A673 (cell line): ENCODE measurements around the gene SOX13.

Experiments
- CTCF ChIP-seq: fragments of 300-800, 200-600 bp; sonication (generic); conservative IDR thresholded peaks from 2 replicates; pipeline ENCODE4 v1.5.1; 2017; ENCODE audit warnings: low read depth, mild to moderate bottlenecking, antibody characterized with exemption, low read length, moderate library complexity, mixed read lengths
- EZH2 ChIP-seq: fragments of 200-600 bp; sonication (generic); IDR thresholded peaks from 2 replicates; pipeline ENCODE4 v1.6.1; 2017; ENCODE audit warnings: borderline replicate concordance, low read depth, mild to moderate bottlenecking, mixed read lengths, antibody characterized with exemption, low read length; ENCODE audit not compliant: poor library complexity, severe bottlenecking

- TF ChIP-seq CTCF (no peak), EZH2 (no peak)
Measured at GRCh38 chr1:204139088-204139487, 66.2 kb downstream of the SOX13 start.
